NCI-H1694 treated with DMSO at 0.1 percent for 48 hours (cell line): Measurements from ENCODE around the gene RASL10B.
"Not testable (repeated sequence)": the region's sequence is repeated elsewhere in the genome, so short reads cannot be mapped to it uniquely, and the experiment has no call there.

Experiments used
- DNase-seq: peaks from one replicate; lab custom pipeline; 2025; lab: John Stamatoyannopoulos, UW

RASL10B gene

DNA sequence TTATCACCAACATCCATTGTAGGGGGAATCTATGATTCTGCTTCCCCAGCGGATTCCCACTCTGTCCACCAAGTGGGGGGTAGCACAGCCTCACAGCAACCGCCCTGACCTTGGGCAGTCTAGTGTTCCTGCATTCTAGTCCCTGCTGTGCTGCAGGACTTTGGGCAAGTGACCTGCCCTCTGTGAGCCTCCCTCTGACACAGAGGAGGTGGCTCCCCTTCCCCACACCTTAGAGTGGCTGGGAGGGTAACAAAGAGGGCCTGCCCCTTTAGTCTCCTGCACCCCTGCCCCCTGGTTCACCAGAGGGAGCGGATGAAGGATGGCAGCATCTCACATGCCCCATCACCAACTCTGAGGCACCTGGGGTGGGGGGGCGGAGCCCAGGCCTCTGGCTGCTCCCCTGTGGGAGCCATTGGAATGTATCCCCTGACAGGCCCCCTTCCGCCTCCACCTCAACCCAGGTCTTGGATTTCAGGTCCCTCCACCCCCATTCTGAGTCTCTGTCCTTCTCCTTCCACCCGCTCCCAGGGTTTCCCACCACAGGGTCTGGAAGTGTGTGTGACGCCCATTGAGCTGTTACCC lies 11.5 kb downstream of the RASL10B start:
- no peak for DNase-seq

- DNase-seq, result no peak
Measured at GRCh38 chr17:35743626-35744328, 12.3 kb downstream of the RASL10B start.

DNA sequence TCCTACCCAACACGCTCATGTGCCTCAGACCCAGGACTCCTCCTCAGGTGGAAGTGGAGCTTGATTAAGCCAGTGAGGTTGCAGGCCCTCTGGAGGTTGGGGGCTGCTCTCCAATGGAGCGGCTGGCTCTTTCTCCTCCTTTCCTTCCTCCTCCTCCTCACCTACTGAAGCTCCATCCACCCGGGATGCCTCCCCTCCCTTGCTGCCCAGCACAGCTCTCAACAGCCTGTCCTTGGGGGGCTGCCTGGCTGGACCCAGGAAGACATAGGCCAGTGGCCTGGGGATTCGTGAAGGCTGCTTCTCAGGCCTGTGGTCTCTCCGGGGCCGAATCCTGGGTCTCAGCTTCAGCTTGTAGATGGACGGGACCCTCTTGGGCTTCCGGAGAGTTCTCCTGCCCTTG lies 13.4 kb downstream of the RASL10B start:
- no peak for DNase-seq

DNA sequence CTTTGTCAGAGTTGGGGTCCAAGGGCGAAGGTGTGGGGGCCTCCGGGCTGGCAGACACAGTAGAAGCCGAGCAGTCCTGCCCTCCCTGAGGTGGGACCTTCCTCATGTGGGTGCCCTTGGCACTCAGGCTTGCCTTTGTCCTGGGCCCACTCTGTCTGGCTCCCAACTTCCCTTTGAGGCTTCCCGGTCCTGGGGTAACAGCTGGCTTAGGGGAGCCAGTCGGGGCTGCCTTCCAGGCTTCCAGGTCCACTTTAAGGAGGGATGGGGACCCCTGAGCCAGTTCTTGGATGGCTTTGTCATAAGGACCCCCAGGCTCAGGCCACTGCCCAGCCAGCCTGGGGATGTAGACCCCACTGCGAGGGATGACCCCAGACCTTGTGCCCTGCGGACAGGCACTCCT lies 13.8 kb downstream of the RASL10B start:
- no peak for DNase-seq

DNA sequence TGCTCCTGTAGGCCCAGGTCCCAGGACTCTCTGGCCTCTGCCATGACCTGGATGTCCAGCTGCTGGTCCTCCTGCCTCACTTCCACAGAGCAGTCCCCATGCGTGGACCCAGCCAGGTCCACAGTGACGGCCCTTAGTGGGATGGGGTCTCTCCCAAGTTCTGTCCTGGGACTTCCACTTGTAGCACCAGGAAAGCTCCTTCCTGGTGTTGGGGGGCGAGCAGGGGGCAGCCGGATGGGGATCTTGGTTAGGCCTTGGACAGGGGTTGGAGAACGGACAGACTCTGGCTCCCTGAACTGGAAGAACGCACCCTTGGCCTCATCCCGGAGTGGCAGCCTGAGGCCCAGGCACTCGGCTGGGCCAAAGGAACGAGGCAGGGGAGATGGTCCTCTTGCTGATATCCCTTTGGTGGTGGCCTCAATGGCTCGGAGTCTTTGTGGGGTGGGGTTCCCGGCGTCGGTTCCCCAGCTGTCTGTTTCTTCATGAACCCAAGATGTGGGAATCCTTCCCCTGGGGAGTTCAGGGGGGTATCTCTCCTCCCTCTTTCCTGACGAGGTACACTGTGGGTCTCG lies 14.4 kb downstream of the RASL10B start:
- no peak for DNase-seq

GRCh38 chr17:35747540-35748017 lies 16.1 kb downstream of the RASL10B start:
- peak; percentile 66 for DNase-seq

DNA sequence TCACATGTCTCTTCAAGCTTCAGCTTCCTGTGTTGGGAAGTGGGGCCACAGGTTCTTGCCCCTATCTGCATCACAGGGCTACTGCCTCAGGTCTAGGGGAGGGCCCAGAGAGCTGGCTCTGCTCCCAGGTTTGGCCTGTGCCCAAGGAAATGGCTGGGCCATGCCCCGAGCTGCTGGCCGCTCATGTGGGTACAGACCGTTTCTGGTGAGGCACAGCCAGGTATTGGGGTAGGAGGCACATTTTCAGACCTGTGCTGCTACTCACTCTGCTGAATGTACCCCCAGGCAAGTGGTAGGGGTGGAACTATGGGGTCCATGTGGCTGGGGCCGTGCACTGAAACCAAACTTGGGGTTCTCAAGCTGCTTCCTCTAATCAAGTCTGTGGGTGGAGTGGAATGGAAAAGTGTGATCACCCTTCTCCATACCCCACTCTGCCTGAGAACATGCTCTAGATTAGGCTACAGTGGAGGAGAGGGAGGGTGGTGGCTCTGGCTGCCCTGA lies 17.0 kb downstream of the RASL10B start:
- DNase-seq, result no peak

DNA sequence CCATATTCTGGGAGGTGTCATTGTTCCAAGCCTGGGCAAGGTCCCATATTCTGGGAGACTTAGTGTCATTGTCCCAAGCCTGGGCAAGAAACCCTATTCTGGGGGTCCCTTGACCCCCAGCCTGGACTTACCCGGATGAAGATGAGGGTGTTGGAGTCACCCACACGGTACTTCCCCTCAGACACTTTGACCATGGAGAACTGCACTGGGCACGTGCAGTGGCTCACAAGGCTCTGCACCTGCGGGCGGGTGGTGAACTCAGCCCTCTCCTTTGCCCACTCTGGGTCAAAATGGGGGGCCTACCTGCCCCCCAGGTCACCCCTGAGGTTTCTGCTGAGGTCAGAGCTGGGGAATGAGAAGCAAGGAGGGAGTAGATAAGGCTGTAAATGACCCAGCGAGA lies 17.5 kb downstream of the RASL10B start:
- DNase-seq, result no peak

GRCh38 chr17:35749560-35750412 lies 18.3 kb downstream of the RASL10B start:
- DNase-seq, result no peak

- DNase-seq, result peak; percentile 18
Measured at GRCh38 chr17:35750526-35751395, 19.3 kb downstream of the RASL10B start.

DNA sequence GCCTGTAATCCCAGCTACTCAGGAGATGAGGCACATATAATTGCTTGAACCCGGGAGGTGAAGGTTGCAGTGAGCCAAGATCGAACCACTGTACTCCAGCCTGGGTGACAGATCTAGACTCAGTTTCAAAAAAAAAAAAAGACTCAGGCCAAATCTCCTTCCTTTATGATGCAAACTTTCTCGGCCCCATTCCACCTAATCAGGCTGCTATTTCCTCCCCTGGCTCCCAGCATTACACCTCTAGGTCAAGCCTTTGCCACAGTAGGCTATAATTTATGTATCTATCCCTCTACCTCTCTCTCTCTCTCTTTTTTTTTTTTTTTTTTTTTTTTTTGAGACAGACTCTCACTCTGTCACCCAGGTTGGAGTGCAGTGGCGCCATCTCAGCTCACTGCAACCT lies 20.1 kb downstream of the RASL10B start:
- DNase-seq, result not testable (repeated sequence)

- no peak for DNase-seq
Measured at GRCh38 chr17:35752471-35752870, 21.0 kb downstream of the RASL10B start.

- DNase-seq, result no peak
Measured at GRCh38 chr17:35752945-35753764, 21.7 kb downstream of the RASL10B start, which contains the start of gene GAS2L2. Gene GAS2L2 (minus strand): TSS chr17:35753239. CDS start chr17:35752850, 389 bp downstream.

- DNase-seq, result no peak
Measured at GRCh38 chr17:35757243-35757642, 25.8 kb downstream of the RASL10B start.

GRCh38 chr17:35760587-35760986 lies 29.1 kb downstream of the RASL10B start, which contains the start of gene C17orf50:
Gene C17orf50 (plus strand): TSS chr17:35760887. CDS start chr17:35760942, 55 bp downstream.
- no peak for DNase-seq

GRCh38 chr17:35761601-35762000 lies 30.2 kb downstream of the RASL10B start:
- DNase-seq, result no peak

DNA sequence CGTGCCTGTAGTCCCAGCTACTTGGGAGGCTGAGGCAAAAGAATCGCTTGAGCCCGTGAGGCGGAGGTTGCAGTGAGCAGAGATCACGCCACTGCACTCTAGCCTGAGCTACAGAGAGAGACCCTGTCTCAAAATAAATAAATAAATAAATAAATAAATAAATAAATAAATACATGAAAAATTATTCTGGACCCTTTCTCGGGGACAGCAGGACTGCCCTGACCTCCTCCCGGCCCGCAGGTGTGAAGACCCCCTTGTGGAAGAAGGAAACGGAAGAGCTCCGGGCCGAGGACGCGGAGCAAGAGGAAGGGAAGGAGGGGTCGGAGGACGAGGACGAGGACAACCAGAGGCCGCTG lies 32.3 kb downstream of the RASL10B start:
- DNase-seq, result no peak

DNA sequence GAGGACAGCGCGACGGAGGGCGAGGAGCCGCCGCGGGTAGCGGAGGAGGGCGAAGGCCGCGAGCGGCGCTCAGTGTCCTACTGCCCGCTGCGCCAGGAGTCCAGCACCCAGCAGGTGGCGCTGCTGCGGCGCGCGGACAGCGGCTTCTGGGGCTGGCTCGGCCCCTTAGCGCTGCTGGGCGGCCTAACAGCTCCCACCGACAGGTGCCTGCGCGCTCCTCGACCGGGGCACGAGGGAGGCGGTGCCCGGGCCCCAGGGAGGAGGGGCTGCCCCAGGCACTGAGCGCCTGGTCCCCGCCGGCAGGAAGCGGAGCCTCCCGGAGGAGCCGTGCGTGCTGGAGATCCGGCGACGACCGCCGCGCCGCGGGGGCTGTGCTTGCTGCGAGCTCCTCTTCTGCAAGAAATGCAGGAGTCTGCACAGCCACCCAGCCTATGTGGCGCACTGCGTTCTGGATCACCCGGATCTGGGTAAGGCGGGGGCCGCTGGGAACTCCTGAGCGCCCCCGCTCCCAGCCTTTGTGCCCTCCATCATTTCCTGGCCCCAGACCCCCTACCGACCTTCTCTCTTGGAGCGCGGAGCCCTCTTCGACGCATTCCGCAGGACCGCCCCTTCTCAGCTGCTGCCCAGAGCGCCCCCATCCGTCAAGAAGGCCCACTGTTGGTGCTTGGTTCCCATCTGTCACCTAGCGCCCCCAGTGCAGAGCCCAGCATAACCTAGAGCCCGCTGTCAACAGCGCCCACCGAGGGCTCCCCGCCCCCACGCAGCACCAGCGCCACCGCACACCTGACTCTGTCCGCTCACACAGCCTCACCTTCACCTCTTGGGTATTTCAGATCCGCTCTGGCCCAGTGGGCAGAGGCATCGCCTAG lies 32.9 kb downstream of the RASL10B start:
- peak; percentile 82 for DNase-seq

DNA sequence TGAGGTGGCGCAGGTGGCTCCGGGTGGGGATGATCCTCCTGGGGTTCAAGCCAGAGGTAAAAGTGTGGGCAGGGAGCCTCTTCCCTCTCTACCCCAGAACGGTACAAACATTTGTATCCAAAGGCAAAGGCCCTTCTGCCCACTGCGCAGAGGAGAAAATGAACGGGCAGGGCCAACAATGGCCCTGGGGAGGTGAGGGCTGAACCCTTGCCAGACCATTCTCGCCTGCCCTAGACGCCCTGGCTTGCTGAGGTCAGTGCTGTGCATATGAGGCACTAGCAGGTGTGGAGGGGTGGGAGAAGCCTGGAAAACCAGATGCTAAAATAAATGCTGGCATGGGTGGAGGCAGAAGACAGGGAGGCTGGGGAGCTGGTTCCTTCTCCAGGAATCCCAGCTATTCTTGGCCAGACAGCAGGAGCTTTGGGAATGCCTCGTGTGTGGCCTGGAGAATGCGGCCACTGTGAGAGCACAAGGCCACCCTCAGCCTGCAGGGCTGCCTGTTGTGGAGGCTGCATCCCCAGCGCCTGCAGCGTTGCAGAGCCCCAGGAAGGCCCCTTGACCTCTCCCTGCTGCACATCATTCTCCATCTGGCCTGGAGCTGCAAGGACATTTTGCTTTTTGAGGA lies 33.8 kb downstream of the RASL10B start:
- DNase-seq, result no peak
